GM12891 (cell line): ENCODE data around the gene SHKBP1.
A peak's percentile ranks its signal among the peaks of the same experiment; 100 is the strongest.

Experiments used
- DNase-seq: peaks from one replicate; pipeline ENCODE4 v3.0.0; 2011; ENCODE audit warnings: low spot score; ENCODE audit not compliant: insufficient read length
- FAIRE-seq: peaks from 2 replicates; lab custom pipeline; 2011; peaks lifted over from hg19 to GRCh38; lab: Jason Lieb, UNC
- PAX5 ChIP-seq: IDR thresholded peaks from 2 replicates; pipeline ENCODE4 v1.6.1; 2011; ENCODE audit warnings: low read length, moderate library complexity, mild to moderate bottlenecking; ENCODE audit not compliant: insufficient read depth, severe bottlenecking
- POLR2A ChIP-seq: IDR thresholded peaks from 2 replicates; pipeline ENCODE4 v1.6.1; 2011; ENCODE audit warnings: low read depth, low read length, control low read depth
- POLR2AphosphoS5 ChIP-seq: IDR thresholded peaks from 2 replicates; pipeline ENCODE4 v1.6.1; 2011; ENCODE audit warnings: low read depth, low read length, control low read depth
- POU2F2 ChIP-seq: IDR thresholded peaks from 2 replicates; pipeline ENCODE4 v1.6.1; 2011; ENCODE audit warnings: low read depth, mild to moderate bottlenecking, control low read depth, low read length, moderate library complexity
- SPI1 ChIP-seq: IDR thresholded peaks from 2 replicates; pipeline ENCODE4 v1.6.1; 2011; ENCODE audit warnings: low read depth, low read length, control low read depth
- TAF1 ChIP-seq: IDR thresholded peaks from 2 replicates; pipeline ENCODE4 v1.6.1; 2011; ENCODE audit warnings: low read depth, low read length, control low read depth

Gene SHKBP1

GRCh38 chr19:40601134-40601974, 24.7 kb downstream of the SHKBP1 start, which contains the start of gene LTBP4:
TSS of gene LTBP4 (plus strand) at chr19:40601369. CDS start at chr19:40601388, 19 bp downstream.
- FAIRE-seq: peak; percentile 56
- no peak for DNase-seq
- no peak for TF ChIP-seq SPI1
- TF ChIP-seq POLR2A: no peak
- TF ChIP-seq PAX5: no peak
- TF ChIP-seq TAF1: no peak
- TF ChIP-seq POU2F2: no peak
- TF ChIP-seq POLR2AphosphoS5: no peak

GRCh38 chr19:40603071-40603388, 26.4 kb downstream of the SHKBP1 start:
- FAIRE-seq (no peak), DNase-seq (no peak)
- no peak for TF ChIP-seq SPI1
- TF ChIP-seq POLR2A: no peak
- TF ChIP-seq TAF1: no peak
- TF ChIP-seq PAX5: no peak
- TF ChIP-seq POU2F2: no peak
- no peak for TF ChIP-seq POLR2AphosphoS5

GRCh38 chr19:40603389-40604170, 26.9 kb downstream of the SHKBP1 start:
- FAIRE-seq (peak; percentile 96), DNase-seq (peak; percentile 92)
- TF ChIP-seq SPI1 (peak; percentile 26; the same call in 1 of the 2 replicates), POLR2AphosphoS5 (no peak), POLR2A (no peak)

GRCh38 chr19:40604171-40604646, 27.5 kb downstream of the SHKBP1 start:
- FAIRE-seq: no peak
- no peak for DNase-seq
- TF ChIP-seq POLR2A (no peak), POU2F2 (no peak)

- no peak for TF ChIP-seq POLR2AphosphoS5
- TF ChIP-seq POLR2A: no peak
- no peak for TF ChIP-seq TAF1
- no peak for TF ChIP-seq SPI1
- no peak for TF ChIP-seq PAX5
- TF ChIP-seq POU2F2: no peak
- FAIRE-seq: no peak
- DNase-seq: no peak
Measured at GRCh38 chr19:40604647-40605215, 28.1 kb downstream of the SHKBP1 start.

- FAIRE-seq (peak; percentile 70), DNase-seq (peak; percentile 71)
Measured at GRCh38 chr19:40605216-40605971, 28.7 kb downstream of the SHKBP1 start.

GRCh38 chr19:40607311-40608239, 30.9 kb downstream of the SHKBP1 start:
- TF ChIP-seq POLR2AphosphoS5: no peak
- no peak for TF ChIP-seq POLR2A
- no peak for TF ChIP-seq POU2F2
- no peak for TF ChIP-seq TAF1
- no peak for TF ChIP-seq PAX5
- TF ChIP-seq SPI1: no peak
- DNase-seq: no peak
- no peak for FAIRE-seq

More at GRCh38 chr19:40605216-40605971, 28.7 kb downstream of the SHKBP1 start:
- no peak for TF ChIP-seq POLR2AphosphoS5
- no peak for TF ChIP-seq PAX5

- no peak for TF ChIP-seq POLR2AphosphoS5
- no peak for TF ChIP-seq SPI1
- TF ChIP-seq TAF1: no peak
- no peak for TF ChIP-seq POLR2A
- no peak for TF ChIP-seq PAX5
- no peak for TF ChIP-seq POU2F2
- DNase-seq (no peak), FAIRE-seq (no peak)
Measured at GRCh38 chr19:40608240-40608621, 31.6 kb downstream of the SHKBP1 start.

GRCh38 chr19:40608957-40609356, 32.3 kb downstream of the SHKBP1 start:
- TF ChIP-seq POLR2AphosphoS5: no peak
- no peak for TF ChIP-seq POU2F2
- TF ChIP-seq TAF1: no peak
- no peak for TF ChIP-seq POLR2A
- no peak for TF ChIP-seq SPI1
- no peak for TF ChIP-seq PAX5
- FAIRE-seq: no peak
- DNase-seq: no peak
